HepG2 (cell line): ENCODE results near the gene CCDC57. TPM values are rescaled to one million over a fixed set of nuclear protein-coding genes. Genes with fewer than 3 reads are reported as not detected.

Experiments
- CC2D1A ChIP-seq: sonication (generic); formaldehyde crosslinking; IDR thresholded peaks from 2 replicates; pipeline ENCODE4 v1.8.1; 2023; ENCODE audit warnings: mild to moderate bottlenecking, missing genetic modification reagents
- ERF ChIP-seq: IDR thresholded peaks from 2 replicates; pipeline ENCODE4 v1.6.1; 2018; ENCODE audit warnings: missing biosample characterization, missing genetic modification reagents
- GATAD1 ChIP-seq: IDR thresholded peaks from 2 replicates; pipeline ENCODE4 v1.6.1; 2016; ENCODE audit warnings: missing genetic modification reagents, missing compliant biosample characterization
- HDAC1 ChIP-seq: sonication (generic); formaldehyde crosslinking; IDR thresholded peaks from 2 replicates; pipeline ENCODE4 v1.5.1; 2020; ENCODE audit warnings: mild to moderate bottlenecking, missing genetic modification reagents
- ISL2 ChIP-seq: sonication (generic); formaldehyde crosslinking; IDR thresholded peaks from 2 replicates; pipeline ENCODE4 v1.5.0; 2020; ENCODE audit warnings: missing genetic modification reagents
- JUND ChIP-seq: sonication (generic); formaldehyde crosslinking; IDR thresholded peaks from 2 replicates; pipeline ENCODE4 v1.8.0; 2022; ENCODE audit warnings: mild to moderate bottlenecking, missing genetic modification reagents
- MATR3 ChIP-seq: sonication (generic); formaldehyde crosslinking; IDR thresholded peaks from 2 replicates; pipeline ENCODE4 v1.4.0; 2020; ENCODE audit warnings: missing genetic modification reagents
- MED1 ChIP-seq: sonication (generic); formaldehyde crosslinking; IDR thresholded peaks from 2 replicates; pipeline ENCODE4 v1.4.0; 2020; ENCODE audit warnings: missing genetic modification reagents
- PAX8 ChIP-seq: sonication (generic); formaldehyde crosslinking; IDR thresholded peaks from 2 replicates; pipeline ENCODE4 v1.8.0; 2022; ENCODE audit warnings: mild to moderate bottlenecking, missing genetic modification reagents, borderline replicate concordance
- RFXANK ChIP-seq: IDR thresholded peaks from 2 replicates; pipeline ENCODE4 v1.6.1; 2016
- SNAI1 ChIP-seq: sonication (generic); formaldehyde crosslinking; IDR thresholded peaks from 2 replicates; pipeline ENCODE4 v1.5.0; 2020; ENCODE audit warnings: mild to moderate bottlenecking, missing genetic modification reagents, borderline replicate concordance
- STAT5B ChIP-seq: sonication (generic); formaldehyde crosslinking; IDR thresholded peaks from 2 replicates; pipeline ENCODE4 v1.4.0; 2020; ENCODE audit warnings: missing genetic modification reagents
- ZNF101 ChIP-seq: sonication (generic); formaldehyde crosslinking; IDR thresholded peaks from 2 replicates; pipeline ENCODE4 v1.4.0; 2020; ENCODE audit warnings: mild to moderate bottlenecking, low read depth, missing genetic modification reagents, borderline replicate concordance
- ZNF230 ChIP-seq: sonication (generic); formaldehyde crosslinking; IDR thresholded peaks from 2 replicates; pipeline ENCODE4 v1.4.0; 2020; ENCODE audit warnings: mild to moderate bottlenecking, missing genetic modification reagents
- ZNF292 ChIP-seq: sonication (generic); formaldehyde crosslinking; IDR thresholded peaks from 2 replicates; pipeline ENCODE4 v1.8.1; 2022; ENCODE audit warnings: mild to moderate bottlenecking, low read depth, missing genetic modification reagents, borderline replicate concordance
- ZNF3 ChIP-seq: IDR thresholded peaks from 2 replicates; pipeline ENCODE4 v1.7.0; 2017; ENCODE audit warnings: inconsistent platforms
- ZNF326 ChIP-seq: sonication (generic); formaldehyde crosslinking; IDR thresholded peaks from 2 replicates; pipeline ENCODE4 v1.4.0; 2020; ENCODE audit warnings: missing genetic modification reagents, borderline replicate concordance
- ZNF746 ChIP-seq: sonication (generic); formaldehyde crosslinking; IDR thresholded peaks from 2 replicates; pipeline ENCODE4 v1.8.0; 2022; ENCODE audit warnings: mild to moderate bottlenecking, missing genetic modification reagents
- polyA plus RNA-seq, 8 experiments: library from polyadenylated mRNA; depleted of rRNA in 3 of 8; stranded (reverse) in 7 of 8; unstranded in 1 of 8; fragments of >200 nt; fragmentation: Illumina TruSeq in 4 of 8; extraction: Trizol in 4 of 8; gene quantifications; 2 replicates each; pipeline versions ENCODE4 v1.2.1 to v1.2.3, GENCODE V29; 2011 to 2016; ENCODE audit warnings: low read depth in 4 of 8, missing spikeins in 1 of 8, mixed read lengths in 1 of 8; ENCODE audit not compliant: insufficient read depth in 1 of 8
- total RNA-seq, 5 experiments: library from RNA; depleted of rRNA; stranded (reverse); fragments of >200 nt; fragmentation: Illumina TruSeq; extraction: Trizol; gene quantifications; 2 replicates each; pipeline ENCODE4 v1.2.3, GENCODE V29; 2016; ENCODE audit warnings: low read depth in 1 of 5
- TF ChIP-seq, protein P1 (sequence below): sonication (generic); formaldehyde crosslinking; IDR thresholded peaks from 2 replicates; pipeline ENCODE4 v1.4.0; 2020; ENCODE audit warnings: missing genetic modification reagents
- TF ChIP-seq, protein P2 (sequence below): IDR thresholded peaks from 2 replicates; pipeline ENCODE4 v1.6.1; 2016; ENCODE audit warnings: missing compliant biosample characterization, missing genetic modification reagents, borderline replicate concordance
- TF ChIP-seq, protein P3 (sequence below): sonication (generic); formaldehyde crosslinking; IDR thresholded peaks from 2 replicates; pipeline ENCODE4 v1.8.1; 2023; ENCODE audit warnings: mild to moderate bottlenecking, missing genetic modification reagents, borderline replicate concordance
- TF ChIP-seq, protein P4 (sequence below): sonication (generic); formaldehyde crosslinking; conservative IDR thresholded peaks from 2 replicates; pipeline ENCODE4 v1.8.0; 2022; ENCODE audit warnings: missing genetic modification reagents
- TF ChIP-seq, protein P5 (sequence below): sonication (generic); formaldehyde crosslinking; IDR thresholded peaks from 2 replicates; pipeline ENCODE4 v1.9.0; 2022; ENCODE audit warnings: missing genetic modification reagents, mild to moderate bottlenecking, borderline replicate concordance
- TF ChIP-seq, protein P6 (sequence below): sonication (generic); formaldehyde crosslinking; IDR thresholded peaks from 2 replicates; pipeline ENCODE4 v1.4.0; 2020; ENCODE audit warnings: mild to moderate bottlenecking, missing genetic modification reagents

Gene CCDC57
- total and polyA plus RNA-seq, 2 of the 13 experiments (the other 11 are each of a cell fraction or from before 2014, with no cell fraction given) = 59.3 to 59.9 TPM

DNA sequence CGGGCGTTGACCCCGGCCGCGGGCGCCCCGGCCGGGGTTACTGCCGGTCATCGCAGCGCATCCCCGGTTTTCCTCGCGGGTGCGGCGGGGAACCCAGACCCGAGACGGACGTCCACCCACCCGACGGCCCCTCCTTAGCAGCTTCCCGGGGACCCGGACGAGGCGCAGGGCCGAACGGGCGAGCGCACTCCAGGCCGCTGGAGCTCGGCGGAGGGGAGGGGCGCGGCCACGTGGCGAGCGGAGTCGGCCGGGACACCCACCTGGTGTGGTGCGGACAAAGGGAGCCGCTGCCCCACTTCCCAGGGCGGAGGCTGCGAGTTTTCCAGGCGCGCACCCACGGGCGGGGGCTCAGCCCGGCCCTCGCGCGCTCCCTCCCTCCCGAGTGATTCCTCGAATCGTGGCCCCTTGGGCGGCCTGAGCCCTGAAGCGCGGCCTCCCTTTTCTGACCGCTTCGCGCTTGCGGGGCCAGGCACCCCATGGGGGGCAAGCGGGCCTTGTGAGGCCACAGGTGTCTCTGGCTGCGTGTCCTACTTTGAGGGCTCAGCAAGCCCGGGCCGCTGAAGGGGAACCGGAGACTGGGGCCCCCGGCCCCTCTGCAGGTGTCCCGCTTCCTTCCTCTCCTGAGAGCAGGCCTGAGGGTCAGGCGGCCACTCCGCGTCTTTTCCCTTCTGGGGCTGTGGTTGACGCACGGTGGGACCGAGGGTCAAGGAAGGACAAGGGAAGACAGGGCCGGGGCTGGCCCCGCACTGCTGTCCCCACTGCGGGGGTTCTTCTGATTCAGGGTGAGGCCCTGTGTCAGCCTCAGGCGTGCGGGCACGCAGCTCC, 113.5 kb downstream of the CCDC57 start (continued):
- TF ChIP-seq CC2D1A (CRISPR knock-in tag) = no peak
- TF ChIP-seq RFXANK = no peak
- no peak for TF ChIP-seq ZNF101
- TF ChIP-seq HDAC1 = peak; percentile 75
- no peak for TF ChIP-seq STAT5B (CRISPR knock-in tag)
- no peak for TF ChIP-seq ERF (CRISPR knock-in tag)
- TF ChIP-seq PAX8 = no peak
- no peak for TF ChIP-seq ZNF3 (CRISPR knock-in tag)
- TF ChIP-seq ZNF746 (CRISPR knock-in tag) = no peak
- TF ChIP-seq, protein P1, sequence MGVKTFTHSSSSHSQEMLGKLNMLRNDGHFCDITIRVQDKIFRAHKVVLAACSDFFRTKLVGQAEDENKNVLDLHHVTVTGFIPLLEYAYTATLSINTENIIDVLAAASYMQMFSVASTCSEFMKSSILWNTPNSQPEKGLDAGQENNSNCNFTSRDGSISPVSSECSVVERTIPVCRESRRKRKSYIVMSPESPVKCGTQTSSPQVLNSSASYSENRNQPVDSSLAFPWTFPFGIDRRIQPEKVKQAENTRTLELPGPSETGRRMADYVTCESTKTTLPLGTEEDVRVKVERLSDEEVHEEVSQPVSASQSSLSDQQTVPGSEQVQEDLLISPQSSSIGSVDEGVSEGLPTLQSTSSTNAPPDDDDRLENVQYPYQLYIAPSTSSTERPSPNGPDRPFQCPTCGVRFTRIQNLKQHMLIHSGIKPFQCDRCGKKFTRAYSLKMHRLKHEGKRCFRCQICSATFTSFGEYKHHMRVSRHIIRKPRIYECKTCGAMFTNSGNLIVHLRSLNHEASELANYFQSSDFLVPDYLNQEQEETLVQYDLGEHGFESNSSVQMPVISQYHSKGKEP (CRISPR knock-in tag) = no peak
- TF ChIP-seq MATR3 (CRISPR knock-in tag) = no peak
- TF ChIP-seq GATAD1 (CRISPR knock-in tag) = no peak
- TF ChIP-seq, protein P2, sequence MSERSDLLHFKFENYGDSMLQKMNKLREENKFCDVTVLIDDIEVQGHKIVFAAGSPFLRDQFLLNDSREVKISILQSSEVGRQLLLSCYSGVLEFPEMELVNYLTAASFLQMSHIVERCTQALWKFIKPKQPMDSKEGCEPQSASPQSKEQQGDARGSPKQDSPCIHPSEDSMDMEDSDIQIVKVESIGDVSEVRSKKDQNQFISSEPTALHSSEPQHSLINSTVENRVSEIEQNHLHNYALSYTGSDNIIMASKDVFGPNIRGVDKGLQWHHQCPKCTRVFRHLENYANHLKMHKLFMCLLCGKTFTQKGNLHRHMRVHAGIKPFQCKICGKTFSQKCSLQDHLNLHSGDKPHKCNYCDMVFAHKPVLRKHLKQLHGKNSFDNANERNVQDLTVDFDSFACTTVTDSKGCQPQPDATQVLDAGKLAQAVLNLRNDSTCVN (CRISPR knock-in tag) = no peak
- no peak for TF ChIP-seq ZNF230
- no peak for TF ChIP-seq SNAI1 (CRISPR knock-in tag)
- no peak for TF ChIP-seq ZNF326 (CRISPR knock-in tag)
- TF ChIP-seq, protein P3, sequence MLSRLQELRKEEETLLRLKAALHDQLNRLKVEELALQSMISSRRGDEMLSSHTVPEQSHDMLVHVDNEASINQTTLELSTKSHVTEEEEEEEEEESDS = no peak; the same call in 1 of the 2 replicates
- TF ChIP-seq, protein P4, sequence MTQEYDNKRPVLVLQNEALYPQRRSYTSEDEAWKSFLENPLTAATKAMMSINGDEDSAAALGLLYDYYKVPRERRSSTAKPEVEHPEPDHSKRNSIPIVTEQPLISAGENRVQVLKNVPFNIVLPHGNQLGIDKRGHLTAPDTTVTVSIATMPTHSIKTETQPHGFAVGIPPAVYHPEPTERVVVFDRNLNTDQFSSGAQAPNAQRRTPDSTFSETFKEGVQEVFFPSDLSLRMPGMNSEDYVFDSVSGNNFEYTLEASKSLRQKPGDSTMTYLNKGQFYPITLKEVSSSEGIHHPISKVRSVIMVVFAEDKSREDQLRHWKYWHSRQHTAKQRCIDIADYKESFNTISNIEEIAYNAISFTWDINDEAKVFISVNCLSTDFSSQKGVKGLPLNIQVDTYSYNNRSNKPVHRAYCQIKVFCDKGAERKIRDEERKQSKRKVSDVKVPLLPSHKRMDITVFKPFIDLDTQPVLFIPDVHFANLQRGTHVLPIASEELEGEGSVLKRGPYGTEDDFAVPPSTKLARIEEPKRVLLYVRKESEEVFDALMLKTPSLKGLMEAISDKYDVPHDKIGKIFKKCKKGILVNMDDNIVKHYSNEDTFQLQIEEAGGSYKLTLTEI (CRISPR knock-in tag) = no peak
- TF ChIP-seq MED1 (CRISPR knock-in tag) = peak; percentile 60; the same call in 1 of the 2 replicates
- TF ChIP-seq, protein P5, sequence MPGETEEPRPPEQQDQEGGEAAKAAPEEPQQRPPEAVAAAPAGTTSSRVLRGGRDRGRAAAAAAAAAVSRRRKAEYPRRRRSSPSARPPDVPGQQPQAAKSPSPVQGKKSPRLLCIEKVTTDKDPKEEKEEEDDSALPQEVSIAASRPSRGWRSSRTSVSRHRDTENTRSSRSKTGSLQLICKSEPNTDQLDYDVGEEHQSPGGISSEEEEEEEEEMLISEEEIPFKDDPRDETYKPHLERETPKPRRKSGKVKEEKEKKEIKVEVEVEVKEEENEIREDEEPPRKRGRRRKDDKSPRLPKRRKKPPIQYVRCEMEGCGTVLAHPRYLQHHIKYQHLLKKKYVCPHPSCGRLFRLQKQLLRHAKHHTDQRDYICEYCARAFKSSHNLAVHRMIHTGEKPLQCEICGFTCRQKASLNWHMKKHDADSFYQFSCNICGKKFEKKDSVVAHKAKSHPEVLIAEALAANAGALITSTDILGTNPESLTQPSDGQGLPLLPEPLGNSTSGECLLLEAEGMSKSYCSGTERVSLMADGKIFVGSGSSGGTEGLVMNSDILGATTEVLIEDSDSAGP (CRISPR knock-in tag) = peak; percentile 69; the same call in 1 of the 2 replicates
- TF ChIP-seq, protein P6, sequence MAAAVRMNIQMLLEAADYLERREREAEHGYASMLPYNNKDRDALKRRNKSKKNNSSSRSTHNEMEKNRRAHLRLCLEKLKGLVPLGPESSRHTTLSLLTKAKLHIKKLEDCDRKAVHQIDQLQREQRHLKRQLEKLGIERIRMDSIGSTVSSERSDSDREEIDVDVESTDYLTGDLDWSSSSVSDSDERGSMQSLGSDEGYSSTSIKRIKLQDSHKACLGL = peak; percentile 8; the same call in 1 of the 2 replicates
- no peak; the same call in 1 of the 2 replicates for TF ChIP-seq JUND (CRISPR knock-in tag)
- TF ChIP-seq ISL2 = no peak
- no peak for TF ChIP-seq ZNF292 (CRISPR knock-in tag)
